HEK293T (cell line): ENCODE data around the gene FBXW7.

ENCODE experiments used
- FOXK2 ChIP-seq: fragments of 450-650 bp; IDR thresholded peaks from 2 replicates; pipeline ENCODE4 v1.6.1; 2016; ENCODE audit warnings: mild to moderate bottlenecking
- FOXM1 ChIP-seq: fragments of 450-650 bp; IDR thresholded peaks from 2 replicates; pipeline ENCODE4 v1.6.1; 2017; ENCODE audit warnings: mild to moderate bottlenecking, borderline replicate concordance
- LEF1 ChIP-seq: fragments of 450-650 bp; IDR thresholded peaks from 2 replicates; pipeline ENCODE4 v1.6.1; 2017; ENCODE audit warnings: mild to moderate bottlenecking, borderline replicate concordance
- PKNOX1 ChIP-seq: fragments of 450-650 bp; IDR thresholded peaks from 2 replicates; pipeline ENCODE4 v1.6.1; 2016

- TF ChIP-seq PKNOX1 (no peak), FOXM1 (no peak), LEF1 (no peak), FOXK2 (no peak)
Measured at GRCh38 chr4:152564336-152564735, 28.4 kb upstream of the FBXW7 start.
